Activated CD4-positive, alpha-beta T cell treated with anti-CD3 and anti-CD28 coated beads for 1 hour (primary cell): Measurements from ENCODE around the gene NXF3.
"Not testable (repeated sequence)": the region's sequence is repeated elsewhere in the genome, so short reads cannot be mapped to it uniquely, and the experiment has no call there.

ENCODE experiments used
- DNase-seq: peaks from one replicate; pipeline ENCODE4 v3.0.0-alpha.2; 2020

NXF3 gene, protein sequence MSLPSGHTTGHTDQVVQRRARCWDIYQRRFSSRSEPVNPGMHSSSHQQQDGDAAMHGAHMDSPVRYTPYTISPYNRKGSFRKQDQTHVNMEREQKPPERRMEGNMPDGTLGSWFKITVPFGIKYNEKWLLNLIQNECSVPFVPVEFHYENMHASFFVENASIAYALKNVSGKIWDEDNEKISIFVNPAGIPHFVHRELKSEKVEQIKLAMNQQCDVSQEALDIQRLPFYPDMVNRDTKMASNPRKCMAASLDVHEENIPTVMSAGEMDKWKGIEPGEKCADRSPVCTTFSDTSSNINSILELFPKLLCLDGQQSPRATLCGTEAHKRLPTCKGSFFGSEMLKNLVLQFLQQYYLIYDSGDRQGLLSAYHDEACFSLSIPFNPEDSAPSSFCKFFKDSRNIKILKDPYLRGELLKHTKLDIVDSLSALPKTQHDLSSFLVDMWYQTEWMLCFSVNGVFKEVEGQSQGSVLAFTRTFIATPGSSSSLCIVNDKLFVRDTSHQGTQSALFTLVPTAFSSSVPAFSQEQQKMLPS

DNA sequence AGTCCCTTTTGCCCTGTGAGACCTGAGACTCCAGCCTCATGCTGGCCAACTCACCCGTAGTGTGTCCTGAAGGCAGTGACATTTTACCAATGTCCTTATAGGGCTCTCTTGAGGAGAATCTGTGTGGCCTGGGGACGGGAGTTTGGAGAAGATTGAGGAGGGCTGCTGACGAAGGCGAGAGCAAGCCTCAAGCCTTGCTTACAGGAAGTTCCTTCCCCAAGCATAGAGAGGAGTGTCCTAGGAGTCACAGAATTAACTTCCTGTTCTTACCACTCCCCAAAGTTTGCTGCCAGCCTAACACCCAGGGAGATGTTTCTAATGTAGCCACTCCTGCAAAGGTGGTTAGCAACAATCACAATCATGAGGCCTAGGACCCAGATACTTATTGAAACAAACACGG, at the start of gene NXF3:
Gene NXF3 (minus strand): TSS at position 202 of the 400 bp plus-strand sequence. CDS start 120 bp downstream, at position 82.
- no peak for DNase-seq

DNA sequence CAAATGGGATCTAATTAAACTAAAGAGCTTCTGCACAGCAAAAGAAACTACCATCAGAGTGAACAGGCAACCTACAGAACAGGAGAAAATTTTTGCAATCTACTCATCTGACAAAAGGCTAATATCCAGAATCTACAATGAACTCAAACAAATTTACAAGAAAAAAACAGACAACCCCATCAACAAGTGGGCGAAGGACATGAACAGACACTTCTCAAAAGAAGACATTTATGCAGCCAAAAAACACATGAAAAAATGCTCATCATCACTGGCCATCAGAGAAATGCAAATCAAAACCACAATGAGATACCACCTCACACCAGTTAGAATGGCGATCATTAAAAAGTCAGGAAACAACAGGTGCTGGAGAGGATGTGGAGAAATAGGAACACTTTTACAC, 43.6 kb upstream of the NXF3 start:
- not testable (repeated sequence) for DNase-seq

DNA sequence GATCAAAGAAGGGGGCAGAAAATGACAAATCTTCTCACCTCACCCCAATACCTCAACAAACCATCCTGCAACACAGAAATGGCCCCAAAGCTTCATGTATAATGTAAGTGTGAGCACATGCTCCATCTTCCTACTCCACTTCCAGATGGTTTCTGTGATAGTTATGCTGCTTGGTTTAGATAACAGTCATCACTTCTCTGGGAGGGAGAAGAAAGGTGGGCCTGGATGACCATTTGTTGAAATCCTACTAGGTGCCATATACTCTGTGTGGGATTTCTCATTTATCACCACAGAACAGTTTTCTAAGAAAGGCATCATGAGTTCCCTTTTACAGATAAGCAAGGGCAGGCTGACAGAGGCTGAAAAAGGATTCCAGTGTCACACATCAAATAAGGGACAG, 31.3 kb upstream of the NXF3 start:
- DNase-seq = no peak

DNA sequence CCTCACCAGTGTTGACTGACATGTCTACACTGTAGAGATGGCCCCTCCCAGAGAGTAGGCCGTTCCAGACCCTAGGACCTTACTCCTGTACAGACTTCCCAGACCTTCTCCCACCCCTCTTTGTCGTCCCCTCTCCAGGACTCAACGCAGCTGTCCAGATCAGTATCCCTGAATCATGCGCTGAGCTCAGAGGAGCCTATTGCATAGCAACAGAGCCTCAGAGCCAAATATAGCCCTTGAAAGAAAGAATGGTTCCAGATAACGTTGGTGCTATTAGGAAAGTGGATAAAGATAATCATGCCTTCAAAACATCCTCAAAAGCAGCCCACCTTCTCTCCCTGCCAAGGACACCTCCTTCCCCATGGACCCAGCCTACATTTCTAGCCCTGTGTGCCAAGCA, 27.8 kb upstream of the NXF3 start:
- DNase-seq = no peak

DNA sequence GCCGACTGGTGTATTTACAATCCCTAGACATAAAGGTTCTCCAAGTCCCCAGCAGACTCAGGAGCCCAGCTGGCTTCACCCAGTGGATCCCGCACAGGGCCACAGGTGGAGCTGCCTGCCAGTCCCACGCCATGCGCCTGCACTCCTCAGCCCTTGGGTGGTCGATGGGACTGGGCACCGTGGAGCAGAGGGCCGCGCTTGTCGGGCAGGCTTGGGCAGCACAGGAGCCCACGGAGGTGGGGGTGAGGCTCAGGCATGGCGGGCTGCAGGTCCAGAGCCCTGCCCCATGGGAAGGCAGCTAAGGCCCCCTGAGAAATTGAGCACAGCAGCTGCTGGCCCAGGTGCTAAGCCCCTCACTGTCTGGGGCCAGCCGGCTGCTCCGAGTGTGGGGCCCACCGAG, 24.0 kb upstream of the NXF3 start:
- not testable (repeated sequence) for DNase-seq

DNA sequence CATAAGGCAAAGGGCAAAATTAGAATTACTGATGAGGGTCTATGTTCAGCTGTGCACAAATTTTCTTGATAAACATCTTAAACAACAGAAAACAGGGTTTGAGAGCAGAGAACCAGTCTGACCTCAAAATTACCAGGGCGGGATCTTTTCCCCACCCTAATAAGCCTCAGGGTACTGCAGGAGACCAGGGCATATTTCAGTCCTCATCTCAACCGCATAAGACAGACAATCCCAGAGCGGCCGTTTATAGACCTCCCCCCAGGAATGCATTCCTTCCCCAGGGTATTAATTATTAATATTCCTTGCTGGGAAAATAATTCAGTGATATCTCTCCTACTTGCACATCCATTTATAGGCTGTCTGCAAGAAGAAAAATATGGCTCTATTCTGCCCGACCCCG, 16.6 kb upstream of the NXF3 start:
- not testable (repeated sequence) for DNase-seq

DNA sequence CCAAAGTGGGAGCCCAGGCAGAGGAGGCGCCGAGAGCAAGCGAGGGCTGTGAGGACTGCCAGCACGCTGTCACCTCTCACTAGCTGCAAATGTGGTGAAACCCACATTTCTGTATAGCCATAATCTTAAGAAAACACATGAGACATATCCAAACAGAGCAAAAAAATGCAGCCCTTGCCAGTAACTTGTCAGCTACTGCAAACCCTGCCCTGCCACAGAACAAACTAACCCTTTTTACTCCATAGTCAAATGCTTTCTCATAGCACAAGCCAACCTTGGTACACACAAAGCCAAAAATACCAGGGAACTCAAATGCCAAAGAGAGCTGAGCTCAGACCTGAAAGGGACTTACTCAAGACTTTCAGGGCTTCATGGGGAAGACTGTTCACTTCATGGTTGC, 14.9 kb upstream of the NXF3 start:
- DNase-seq = no peak

DNA sequence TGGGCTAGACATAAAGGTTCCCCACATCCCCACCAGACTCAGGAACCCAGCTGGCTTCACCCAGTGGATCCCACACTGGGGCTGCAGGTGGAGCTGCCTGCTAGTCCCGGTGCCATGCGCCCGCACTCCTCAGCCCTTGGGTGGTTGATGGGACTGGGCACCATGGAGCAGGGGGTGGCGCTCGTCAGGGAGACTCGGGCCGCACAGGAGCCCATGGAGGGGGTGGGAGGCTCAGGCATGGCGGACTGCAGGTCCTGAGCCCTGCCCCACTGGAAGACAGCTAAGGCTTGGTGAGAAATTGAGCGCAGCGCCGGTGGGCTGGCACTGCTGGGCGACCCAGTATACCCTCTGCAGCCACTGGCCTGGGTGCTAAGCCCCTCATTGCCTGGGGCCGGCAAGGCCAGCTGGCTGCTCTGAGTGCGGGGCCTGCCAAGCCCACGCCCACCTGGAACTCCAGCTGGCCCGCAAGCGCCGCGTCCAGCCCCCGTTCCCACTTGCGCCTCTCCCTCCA, 14.3 kb upstream of the NXF3 start:
- DNase-seq = not testable (repeated sequence)

DNA sequence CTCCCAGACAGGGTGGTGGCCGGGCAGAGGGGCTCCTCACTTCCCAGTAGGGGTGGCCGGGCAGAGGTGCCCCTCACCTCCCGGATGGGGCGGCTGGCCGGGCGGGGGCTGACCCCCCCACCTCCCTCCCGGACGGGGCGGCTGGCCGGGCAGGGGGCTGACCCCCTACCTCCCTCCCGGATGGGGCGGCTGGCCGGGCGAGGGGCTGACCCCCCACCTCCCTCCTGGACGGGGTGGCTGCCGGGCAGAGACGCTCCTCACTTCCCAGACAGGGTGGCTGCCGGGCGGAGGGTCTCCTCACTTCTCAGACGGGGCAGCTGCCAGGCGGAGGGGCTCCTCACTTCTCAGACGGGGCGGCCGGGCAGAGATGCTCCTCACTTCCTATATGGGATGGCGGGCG, 11.4 kb upstream of the NXF3 start:
- not testable (repeated sequence) for DNase-seq

DNA sequence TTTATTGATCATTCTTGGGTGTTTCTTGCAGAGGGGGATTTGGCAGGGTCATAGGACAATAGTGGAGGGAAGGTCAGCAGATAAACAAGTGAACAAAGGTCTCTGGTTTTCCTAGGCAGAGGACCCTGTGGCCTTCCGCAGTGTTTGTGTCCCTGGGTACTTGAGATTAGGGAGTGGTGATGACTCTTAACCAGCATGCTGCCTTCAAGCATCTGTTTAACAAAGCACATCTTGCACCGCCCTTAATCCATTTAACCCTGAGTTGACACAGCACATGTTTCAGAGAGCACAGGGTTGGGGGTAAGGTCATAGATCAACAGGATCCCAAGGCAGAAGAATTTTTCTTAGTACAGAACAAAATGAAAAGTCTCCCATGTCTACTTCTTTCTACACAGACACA, 10.9 kb upstream of the NXF3 start:
- not testable (repeated sequence) for DNase-seq

DNA sequence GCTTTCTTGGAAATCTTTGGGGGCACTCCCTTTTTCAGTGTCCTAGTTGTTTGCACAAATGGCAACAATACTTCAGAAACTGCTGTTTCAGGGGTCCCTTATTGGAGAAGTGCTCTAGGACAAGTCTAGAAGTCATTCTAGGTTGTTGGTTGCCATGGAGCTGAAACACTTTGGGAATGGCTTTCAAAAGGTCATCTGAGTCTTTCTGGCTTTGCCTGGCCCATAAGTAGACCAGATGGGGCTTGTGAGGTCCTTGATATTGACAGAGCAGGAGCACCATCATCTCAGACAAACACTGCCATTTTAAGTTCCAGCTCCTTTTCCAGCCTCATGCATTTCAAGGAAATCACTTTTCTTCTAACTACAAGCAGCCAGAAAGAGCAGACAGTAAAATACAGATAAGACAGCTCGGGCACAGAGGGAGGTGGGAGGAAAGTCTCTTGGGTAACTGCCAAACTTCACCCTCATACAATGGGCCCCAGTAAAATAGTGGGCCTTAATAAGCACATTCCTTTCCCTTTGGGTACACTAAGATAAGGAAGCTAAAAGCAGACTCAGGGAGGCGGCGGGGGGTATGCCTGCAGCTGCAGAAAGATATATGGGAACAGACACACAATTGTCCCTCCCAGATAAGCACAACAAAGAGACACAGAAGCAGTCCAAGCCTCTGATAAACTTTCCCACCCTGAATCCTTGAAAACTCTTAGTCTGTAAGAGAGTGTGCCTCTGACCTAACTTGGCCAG, 8.5 kb upstream of the NXF3 start:
- no peak for DNase-seq

DNA sequence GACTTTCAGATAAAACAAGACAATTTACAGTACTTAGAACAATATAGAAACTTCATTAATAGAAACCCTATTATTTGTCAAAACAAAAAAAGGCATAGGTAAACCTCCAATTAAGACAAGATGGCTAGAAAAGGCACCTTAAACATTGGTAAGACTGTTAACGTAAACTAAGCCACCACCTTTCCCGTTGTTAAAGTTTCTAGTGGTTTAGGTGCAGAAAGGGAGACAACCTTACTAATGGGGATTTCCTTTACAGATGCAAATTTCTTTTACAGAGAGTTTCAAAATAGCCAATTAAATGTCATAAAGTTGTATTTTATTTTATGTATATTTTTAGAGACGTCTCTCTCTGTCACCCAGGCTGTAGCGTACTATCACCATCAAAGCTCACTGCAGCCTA, 7.5 kb upstream of the NXF3 start:
- no peak for DNase-seq

DNA sequence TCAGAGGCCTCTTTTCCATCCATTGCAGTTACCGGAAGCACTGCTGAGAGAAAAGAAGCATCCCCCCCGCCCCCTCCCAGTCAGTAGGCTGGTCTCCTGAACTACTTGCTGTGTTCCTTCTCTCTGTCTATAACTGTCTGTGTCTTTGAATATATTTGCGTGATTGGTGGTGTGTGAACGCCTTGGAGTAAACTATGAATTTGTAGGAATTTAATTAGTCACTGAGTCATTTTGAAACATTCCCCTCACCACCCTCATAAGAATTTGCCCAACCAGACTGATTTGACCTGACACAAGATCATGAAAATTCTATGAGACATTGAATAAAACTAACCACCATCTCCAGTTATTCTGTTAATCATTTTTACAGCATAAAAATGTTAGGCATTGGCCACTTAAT, 6.7 kb upstream of the NXF3 start:
- DNase-seq = no peak

DNA sequence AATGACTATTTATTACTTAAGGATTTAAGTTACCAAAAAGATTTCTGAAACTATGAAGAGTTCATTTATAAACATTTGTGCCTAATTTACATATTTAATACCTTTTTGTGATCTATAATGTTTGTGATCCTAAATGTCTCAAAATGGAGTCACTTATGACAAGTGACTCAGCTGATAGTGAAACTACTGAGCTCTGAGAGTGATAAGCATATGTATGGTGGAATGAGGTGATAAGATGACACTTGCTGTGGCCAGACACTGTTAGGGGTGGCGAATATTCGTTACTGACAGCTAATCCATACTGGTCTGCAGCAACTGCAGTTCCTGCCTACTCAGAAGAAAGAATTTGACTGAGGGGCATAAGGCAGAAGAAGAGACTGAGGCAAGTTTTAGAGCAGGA, 5.5 kb upstream of the NXF3 start:
- no peak for DNase-seq

DNA sequence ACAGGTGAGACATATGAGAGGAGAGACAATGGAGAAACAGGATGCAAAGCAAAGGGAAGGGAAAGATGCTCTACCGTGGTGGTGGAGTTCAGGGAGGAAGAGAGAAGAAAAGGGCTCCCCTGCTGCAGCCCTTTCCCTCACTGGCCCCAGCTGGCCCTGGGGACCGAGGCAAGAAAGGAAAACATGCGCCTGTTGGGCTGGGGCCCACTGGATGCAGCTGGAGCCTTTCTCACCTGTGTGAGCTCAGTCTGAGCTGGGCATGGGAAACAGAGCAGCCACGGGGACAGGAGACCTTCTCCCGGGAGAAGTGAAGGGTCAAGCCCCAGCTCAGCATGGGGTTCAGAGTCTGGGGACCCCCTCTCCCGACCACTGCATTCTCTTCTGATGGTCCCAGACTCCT, 11.9 kb downstream of the NXF3 start:
- no peak for DNase-seq

DNA sequence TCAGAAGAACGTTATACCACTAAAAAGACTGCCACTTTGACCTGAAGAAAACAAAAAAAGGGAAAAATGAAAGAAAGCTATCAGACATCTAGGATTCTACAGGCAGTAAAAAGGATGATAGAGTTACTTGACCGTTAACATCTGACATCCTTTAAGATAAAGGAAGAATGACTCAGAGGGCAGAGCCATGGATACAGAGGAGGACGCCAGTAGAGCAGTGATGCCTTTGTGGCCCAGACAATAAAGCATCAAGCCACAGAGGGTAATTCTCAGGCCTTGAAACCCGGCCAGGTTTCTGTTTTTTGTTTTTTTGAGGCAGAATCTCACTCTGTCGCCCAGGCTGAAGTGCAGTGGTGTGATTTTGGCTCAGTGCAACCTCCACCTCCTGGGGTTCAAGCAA, 19.5 kb downstream of the NXF3 start:
- no peak for DNase-seq

DNA sequence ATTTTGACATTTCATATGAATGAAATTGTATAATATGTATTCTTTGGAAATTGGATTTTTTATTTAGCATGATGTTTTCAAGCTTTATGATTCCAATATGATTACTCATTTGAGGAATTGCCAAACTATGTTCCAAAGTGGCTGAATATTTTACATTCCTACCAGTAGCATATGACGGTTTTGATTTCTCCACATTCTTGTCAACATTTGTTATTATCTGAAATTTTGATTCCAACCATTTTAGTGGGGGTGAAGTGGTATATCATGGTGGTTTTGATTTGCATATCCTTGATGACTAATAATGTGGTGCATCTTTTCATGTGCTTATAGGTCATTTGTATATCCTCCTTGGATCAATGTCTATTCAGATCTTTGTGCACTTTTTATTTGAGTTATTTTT, 26.3 kb downstream of the NXF3 start:
- no peak for DNase-seq

DNA sequence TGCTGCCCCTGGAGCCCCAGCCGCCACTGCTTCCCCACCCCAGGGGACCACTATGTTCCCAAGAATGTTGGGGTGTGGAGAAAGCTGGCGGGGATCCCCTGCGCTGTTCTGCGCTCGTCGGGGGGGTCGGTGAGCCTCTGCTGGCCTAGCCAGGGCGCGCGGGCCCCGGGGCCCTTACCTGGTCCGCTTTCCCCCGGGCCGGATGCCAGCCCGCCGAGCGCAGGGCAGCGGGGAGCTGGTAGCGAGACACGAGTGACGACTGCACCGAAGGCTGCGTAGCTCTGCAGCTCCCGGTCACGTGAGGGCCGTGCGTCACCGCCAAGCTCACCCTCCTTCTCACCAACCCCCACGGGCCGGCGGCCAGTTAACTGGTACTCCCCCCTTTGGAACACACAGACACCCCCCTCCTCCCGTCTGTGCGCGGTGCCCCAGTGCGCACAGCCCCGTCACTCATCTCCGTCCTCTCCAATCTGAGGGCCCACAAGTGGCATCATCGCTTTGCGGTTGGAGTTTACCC, 29.0 kb downstream of the NXF3 start, which contains the start of gene BEX1:
Gene BEX1 (minus strand): TSS at position 254 of the 517 bp plus-strand sequence. CDS start 897 bp downstream, outside the sequence.
- DNase-seq = no peak

DNA sequence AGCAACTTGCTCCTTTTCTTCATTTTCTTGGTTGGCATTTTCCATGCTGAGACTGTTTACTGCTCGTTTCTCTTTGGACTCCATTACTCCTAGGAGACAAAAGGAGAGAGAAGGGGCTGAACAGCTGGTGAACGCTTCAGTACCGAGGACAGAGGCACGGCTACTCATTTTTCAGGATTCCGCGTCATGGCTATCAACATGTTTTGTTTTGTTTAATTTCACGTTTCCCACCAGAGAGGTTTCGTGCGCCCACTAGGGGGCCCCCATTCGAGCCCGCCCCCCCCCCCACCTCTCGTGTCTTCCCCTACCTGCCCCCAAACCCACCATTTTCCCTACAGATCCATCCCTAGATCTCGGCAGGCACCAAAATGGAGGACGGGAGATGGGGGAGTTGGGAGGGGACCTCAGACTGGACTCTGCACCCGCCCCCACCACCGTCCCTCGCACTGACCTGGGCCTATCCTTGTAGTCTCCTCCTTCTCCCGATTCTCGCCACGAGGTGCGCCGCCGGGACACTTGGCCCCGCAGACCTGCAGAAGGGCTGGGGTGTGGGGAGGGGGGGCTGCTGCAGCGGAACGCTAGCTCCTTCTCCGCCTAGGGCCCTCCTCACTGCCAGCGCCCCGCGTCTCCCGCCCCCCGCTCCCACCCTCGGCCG, 29.6 kb downstream of the NXF3 start:
- DNase-seq = no peak

DNA sequence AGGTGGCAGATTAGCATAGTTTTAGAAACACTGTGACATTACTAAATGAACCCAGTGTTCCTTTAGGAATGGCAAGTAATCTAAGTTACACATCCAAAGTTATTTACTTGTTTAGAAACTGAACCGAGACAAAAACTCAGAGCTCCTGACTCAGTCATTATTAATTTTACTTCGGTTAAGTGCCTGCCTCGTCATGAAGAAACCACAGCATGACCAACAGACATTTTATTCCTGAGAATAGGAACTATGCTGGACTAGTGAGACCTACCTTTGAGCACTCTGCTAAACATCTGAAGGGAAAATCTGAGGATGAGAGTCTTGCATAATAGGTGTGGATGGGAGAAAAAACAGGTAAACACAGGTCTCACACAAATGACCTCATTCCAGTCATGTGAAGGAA, 31.5 kb downstream of the NXF3 start:
- no peak for DNase-seq

DNA sequence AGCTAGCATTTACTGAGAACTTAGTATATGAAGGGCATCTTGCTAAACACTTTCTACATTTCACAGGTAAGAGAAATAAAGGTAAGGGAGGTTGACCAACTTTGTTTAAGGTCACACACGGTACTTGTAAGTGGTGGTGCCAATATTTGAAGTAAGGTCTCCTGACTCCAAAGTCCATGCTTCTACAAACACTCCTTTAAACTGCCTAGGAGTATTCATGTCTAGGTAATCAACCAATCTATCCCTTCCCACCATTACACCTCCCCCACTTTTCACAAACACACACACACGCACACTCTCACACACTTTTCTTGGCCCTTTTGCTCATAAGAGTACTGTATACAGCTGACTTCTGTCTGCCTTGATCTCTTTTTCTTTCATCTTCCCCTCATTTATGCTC, 36.0 kb downstream of the NXF3 start:
- no peak for DNase-seq

DNA sequence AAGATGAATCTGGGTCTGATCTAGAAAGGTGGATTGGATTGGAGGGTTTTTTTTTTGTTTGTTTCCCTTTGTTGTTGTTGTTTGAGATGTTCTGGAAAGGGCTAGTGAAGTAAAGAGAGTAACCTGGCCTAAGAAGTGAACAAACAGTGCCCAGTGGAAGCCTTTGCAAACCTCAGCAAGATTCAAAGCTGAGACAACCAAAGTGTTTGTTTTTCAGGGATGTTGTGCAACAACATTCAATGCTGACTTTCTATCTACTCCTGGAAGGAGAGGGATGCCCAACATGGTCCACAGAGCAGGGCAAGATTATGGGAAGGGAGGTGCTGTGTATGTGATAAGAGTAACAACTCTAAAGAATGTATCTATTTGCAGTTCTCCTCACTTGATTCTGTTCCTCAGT, 40.3 kb downstream of the NXF3 start:
- DNase-seq = no peak

DNA sequence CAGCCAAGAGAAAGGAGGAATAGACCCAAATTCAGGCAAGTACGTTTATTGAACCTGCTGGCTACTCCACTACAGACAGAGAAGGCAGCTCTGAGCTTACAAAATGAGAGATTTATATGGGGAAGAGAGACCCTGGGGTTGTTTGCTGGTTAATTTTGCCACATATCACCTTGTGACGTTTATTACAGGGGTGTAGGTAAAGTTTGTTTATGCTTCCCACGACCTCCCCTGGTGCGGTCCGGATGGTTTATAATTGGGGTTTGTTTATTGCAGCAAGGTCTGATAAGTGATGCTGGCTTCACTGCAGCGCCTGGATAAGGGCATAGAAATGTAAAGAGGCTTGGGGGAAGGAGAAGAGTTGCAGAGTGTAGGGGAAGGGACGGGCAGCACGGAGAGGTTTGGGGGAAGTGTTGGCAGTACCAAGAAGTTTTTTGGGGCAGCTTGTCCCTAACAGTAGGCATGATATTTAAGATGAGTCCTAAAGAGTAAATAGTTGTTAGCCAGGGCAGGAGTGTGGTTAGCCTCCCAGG, 41.6 kb downstream of the NXF3 start:
- DNase-seq = no peak
